Right atrium auricular region (tissue), 2 donors: ENCODE data around the gene SUN1. TPM values are rescaled to one million over a fixed set of nuclear protein-coding genes. Genes with fewer than 3 reads are reported as not detected.
"Not testable (repeated sequence)": the region's sequence is repeated elsewhere in the genome, so short reads cannot be mapped to it uniquely, and the experiment has no call there.

Experiments used
- DNase-seq: peaks from one replicate; pipeline ENCODE4 v3.0.0-alpha.2; 2019; ENCODE audit warnings: low spot score
- H3K27ac ChIP-seq, 2 donors: fragments of 200-600 bp; sonication (generic); 1 replicate in 1 of 2; 2 replicates in 1 of 2; pipeline ENCODE4 v1.5.1; 2016 to 2019
- H3K27me3 ChIP-seq, 2 donors: fragments of 200-600 bp; sonication (generic); one replicate each; pipeline versions ENCODE4 v1.5.1 to v1.6.0; 2017 to 2019
- H3K36me3 ChIP-seq: fragments of 200-600 bp; sonication (generic); one replicate; pipeline ENCODE4 v1.5.1; 2016
- H3K4me1 ChIP-seq, 2 donors: fragments of 200-600 bp; sonication (generic); one replicate each; pipeline versions ENCODE4 v1.5.1 to v1.6.0; 2017 to 2019
- H3K4me3 ChIP-seq, 2 donors: fragments of 200-600 bp; sonication (generic); 1 replicate in 1 of 2; 2 replicates in 1 of 2; pipeline ENCODE4 v1.5.1; 2017 to 2019; ENCODE audit warnings: mild to moderate bottlenecking in 1 of 2, moderate library complexity in 1 of 2
- H3K9me3 ChIP-seq, 2 donors: fragments of 200-600 bp; sonication (generic); one replicate each; pipeline ENCODE4 v1.5.1; 2019
- CTCF ChIP-seq, 2 donors: fragments of 200-600 bp; sonication (generic); IDR thresholded peaks; one replicate each; pipeline ENCODE4 v1.5.1; 2019; ENCODE audit warnings: antibody characterized with exemption in 2 of 2
- total RNA-seq, 2 donors: library from RNA; depleted of rRNA; stranded (reverse); fragments of >200 nt; gene quantifications; one replicate each; pipeline ENCODE4 v1.1.0, GENCODE V29; 2016

SUN1 gene
- total RNA-seq, 2 donors from 2014 or later: 84.4 to 97.5 TPM

GRCh38 chr7:844514-844913, 12.2 kb downstream of the SUN1 start:
- Histone ChIP-seq H3K4me1 (peaks cover 0 to 22% of the 10 kb centered on the region in 2 donors), H3K27ac (no peak overlapping the region), H3K4me3 (no peak overlapping the region)

GRCh38 chr7:845091-845490, 12.8 kb downstream of the SUN1 start:
- no peak for TF ChIP-seq CTCF (IDR thresholded peaks at IDR 0.05)
- Histone ChIP-seq H3K4me3 (no peak overlapping the region), H3K9me3 (no peaks in the 10 kb centered on the region), H3K4me1 (peaks cover 0 to 24% of the 10 kb centered on the region in 2 donors), H3K27ac (no peak overlapping the region), H3K27me3 (no peaks in the 10 kb centered on the region), H3K36me3 (peaks cover 51% of the 10 kb centered on the region)
- no peak for DNase-seq

More at GRCh38 chr7:844514-844913, 12.2 kb downstream of the SUN1 start:
- no peak for DNase-seq
- TF ChIP-seq CTCF (IDR thresholded peaks at IDR 0.05): no peak
- Histone ChIP-seq H3K36me3 (peaks cover 49% of the 10 kb centered on the region), H3K27me3 (no peaks in the 10 kb centered on the region), H3K9me3 (no peaks in the 10 kb centered on the region)

GRCh38 chr7:845731-846130, 13.5 kb downstream of the SUN1 start:
- Histone ChIP-seq H3K4me1 (peaks cover 0 to 24% of the 10 kb centered on the region in 2 donors), H3K27ac (no peak overlapping the region), H3K4me3 (no peak overlapping the region), H3K9me3 (no peaks in the 10 kb centered on the region), H3K27me3 (no peaks in the 10 kb centered on the region), H3K36me3 (peaks cover 48% of the 10 kb centered on the region)
- no peak for DNase-seq
- no peak for TF ChIP-seq CTCF (IDR thresholded peaks at IDR 0.05)

- not testable (repeated sequence) for H3K27me3 ChIP-seq, H3K4me3 ChIP-seq, H3K9me3 ChIP-seq, DNase-seq, H3K27ac ChIP-seq
- H3K4me1 ChIP-seq: peaks cover 0 to 18% of the 10 kb centered on the region in 2 donors
- H3K36me3 ChIP-seq: peaks cover 47% of the 10 kb centered on the region
These were observed 14.8 kb downstream of the SUN1 start for GRCh38 chr7:846958-847650.

GRCh38 chr7:847728-848127, 15.5 kb downstream of the SUN1 start:
- Histone ChIP-seq H3K4me1 (peaks cover 0 to 12% of the 10 kb centered on the region in 2 donors), H3K36me3 (peaks cover 47% of the 10 kb centered on the region)
- not testable (repeated sequence) for DNase-seq, H3K27me3 ChIP-seq, H3K27ac ChIP-seq, H3K9me3 ChIP-seq, H3K4me3 ChIP-seq

GRCh38 chr7:849145-849544, 16.9 kb downstream of the SUN1 start:
- Histone ChIP-seq H3K4me3 (no peak overlapping the region), H3K36me3 (peaks cover 47% of the 10 kb centered on the region), H3K27me3 (no peaks in the 10 kb centered on the region), H3K27ac (peak overlapping the region; percentile 28 to 62), H3K9me3 (no peaks in the 10 kb centered on the region), H3K4me1 (peaks cover 0 to 4% of the 10 kb centered on the region in 2 donors)
- no peak for DNase-seq
- TF ChIP-seq CTCF (IDR thresholded peaks at IDR 0.05): no peak

- Histone ChIP-seq H3K4me3 (no peak overlapping the region), H3K27me3 (no peaks in the 10 kb centered on the region), H3K9me3 (no peaks in the 10 kb centered on the region), H3K36me3 (peaks cover 47% of the 10 kb centered on the region), H3K27ac (peak overlapping the region; percentile 28 to 62), H3K4me1 (peaks cover 0 to 4% of the 10 kb centered on the region in 2 donors)
- no peak for DNase-seq
- TF ChIP-seq CTCF (IDR thresholded peaks at IDR 0.05): no peak
These were observed 17.5 kb downstream of the SUN1 start for GRCh38 chr7:849781-850180.
